H1 (cell line): Measurements from ENCODE around the gene SARNP.

ENCODE experiments used
- CTCF ChIP-seq, 3 experiments: IDR thresholded peaks; 1 replicate in 2 of 3; 2 replicates in 1 of 3; pipeline versions ENCODE4 v1.5.1 to v1.6.1; 2011; ENCODE audit warnings: low read length in 3 of 3, mild to moderate bottlenecking in 3 of 3, inconsistent platforms in 2 of 3, low read depth in 1 of 3, moderate library complexity in 1 of 3; ENCODE audit not compliant: insufficient read depth in 1 of 3; ENCODE audit errors: control extremely low read depth in 1 of 3
- POLR2A ChIP-seq, 2 experiments: IDR thresholded peaks; 1 replicate in 1 of 2; 2 replicates in 1 of 2; pipeline ENCODE4 v1.6.1; 2011; ENCODE audit warnings: low read depth in 2 of 2, low read length in 2 of 2, mild to moderate bottlenecking in 2 of 2; ENCODE audit errors: control extremely low read depth in 1 of 2

GRCh38 chr12:55743406-55744339 is 73.9 kb downstream of the SARNP start:
- no peak for TF ChIP-seq CTCF (IDR thresholded peaks at IDR 0.05; ENCODE audit: control extremely low read depth in 1 of 3, insufficient read depth in 1 of 3, low read depth in 1 of 3, low read length in 3 of 3)
- no peak for TF ChIP-seq POLR2A (IDR thresholded peaks at IDR 0.05; ENCODE audit: control extremely low read depth in 1 of 2, low read depth in 2 of 2, low read length in 2 of 2)
